ENCODE measurements around the gene VWF. TPM values are rescaled to one million over a fixed set of nuclear protein-coding genes. Genes with fewer than 3 reads are reported as not detected.

VWF gene
- total and polyA plus RNA-seq, 10 of the 15 experiments (the other 5 are each of a cell fraction or from before 2014, with no cell fraction given): 0.08 to 0.23 TPM; not detected in 8

GRCh38 chr12:5908251-5908650 lies 216.2 kb downstream of the VWF start:
- CTCF ChIA-PET: interaction anchor here (0.6 kb wide), 1 partner anchor 376 kb away, joined by 3 read pairs; no protein-coding TSS in a partner anchor

More at GRCh38 chr12:5908251-5908650, 216.2 kb downstream of the VWF start:
- H3K4me2 ChIP-seq (ENCODE audit: control insufficient read depth, insufficient read depth): no peak overlapping the region
- no peak overlapping the region for H3K27ac ChIP-seq (ENCODE audit: control insufficient read depth, insufficient read depth)
- no peak for ATAC-seq
- no peak for TF ChIP-seq EP300 (IDR thresholded peaks at IDR 0.05; ENCODE audit: borderline replicate concordance in 1 of 2, control insufficient read depth in 1 of 2, low read depth in 2 of 2, low read length in 2 of 2)
- TF ChIP-seq KDM1A (IDR thresholded peaks at IDR 0.05; ENCODE audit: borderline replicate concordance): no peak
- no peak for TF ChIP-seq USF1 (IDR thresholded peaks at IDR 0.05; ENCODE audit: borderline replicate concordance, extremely low read length, insufficient read depth, low read depth, low read length)
- no peak for TF ChIP-seq TCF12 (IDR thresholded peaks at IDR 0.05; ENCODE audit: low read depth, low read length)
- TF ChIP-seq TCF7 (IDR thresholded peaks at IDR 0.05; ENCODE audit: borderline replicate concordance): no peak
- no peak for TF ChIP-seq EED (IDR thresholded peaks at IDR 0.05; ENCODE audit: low read depth)
- TF ChIP-seq ZNF274 (IDR thresholded peaks at IDR 0.05; ENCODE audit: insufficient read depth, insufficient read length): no peak
- TF ChIP-seq, protein P1, sequence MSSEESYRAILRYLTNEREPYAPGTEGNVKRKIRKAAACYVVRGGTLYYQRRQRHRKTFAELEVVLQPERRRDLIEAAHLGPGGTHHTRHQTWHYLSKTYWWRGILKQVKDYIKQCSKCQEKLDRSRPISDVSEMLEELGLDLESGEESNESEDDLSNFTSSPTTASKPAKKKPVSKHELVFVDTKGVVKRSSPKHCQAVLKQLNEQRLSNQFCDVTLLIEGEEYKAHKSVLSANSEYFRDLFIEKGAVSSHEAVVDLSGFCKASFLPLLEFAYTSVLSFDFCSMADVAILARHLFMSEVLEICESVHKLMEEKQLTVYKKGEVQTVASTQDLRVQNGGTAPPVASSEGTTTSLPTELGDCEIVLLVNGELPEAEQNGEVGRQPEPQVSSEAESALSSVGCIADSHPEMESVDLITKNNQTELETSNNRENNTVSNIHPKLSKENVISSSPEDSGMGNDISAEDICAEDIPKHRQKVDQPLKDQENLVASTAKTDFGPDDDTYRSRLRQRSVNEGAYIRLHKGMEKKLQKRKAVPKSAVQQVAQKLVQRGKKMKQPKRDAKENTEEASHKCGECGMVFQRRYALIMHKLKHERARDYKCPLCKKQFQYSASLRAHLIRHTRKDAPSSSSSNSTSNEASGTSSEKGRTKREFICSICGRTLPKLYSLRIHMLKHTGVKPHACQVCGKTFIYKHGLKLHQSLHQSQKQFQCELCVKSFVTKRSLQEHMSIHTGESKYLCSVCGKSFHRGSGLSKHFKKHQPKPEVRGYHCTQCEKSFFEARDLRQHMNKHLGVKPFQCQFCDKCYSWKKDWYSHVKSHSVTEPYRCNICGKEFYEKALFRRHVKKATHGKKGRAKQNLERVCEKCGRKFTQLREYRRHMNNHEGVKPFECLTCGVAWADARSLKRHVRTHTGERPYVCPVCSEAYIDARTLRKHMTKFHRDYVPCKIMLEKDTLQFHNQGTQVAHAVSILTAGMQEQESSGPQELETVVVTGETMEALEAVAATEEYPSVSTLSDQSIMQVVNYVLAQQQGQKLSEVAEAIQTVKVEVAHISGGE (CRISPR knock-in tag; IDR thresholded peaks at IDR 0.05): no peak
- TF ChIP-seq EGR1 (IDR thresholded peaks at IDR 0.05; ENCODE audit: borderline replicate concordance in 1 of 2, low read depth in 2 of 2, low read length in 2 of 2): no peak
- TF ChIP-seq, protein P2, sequence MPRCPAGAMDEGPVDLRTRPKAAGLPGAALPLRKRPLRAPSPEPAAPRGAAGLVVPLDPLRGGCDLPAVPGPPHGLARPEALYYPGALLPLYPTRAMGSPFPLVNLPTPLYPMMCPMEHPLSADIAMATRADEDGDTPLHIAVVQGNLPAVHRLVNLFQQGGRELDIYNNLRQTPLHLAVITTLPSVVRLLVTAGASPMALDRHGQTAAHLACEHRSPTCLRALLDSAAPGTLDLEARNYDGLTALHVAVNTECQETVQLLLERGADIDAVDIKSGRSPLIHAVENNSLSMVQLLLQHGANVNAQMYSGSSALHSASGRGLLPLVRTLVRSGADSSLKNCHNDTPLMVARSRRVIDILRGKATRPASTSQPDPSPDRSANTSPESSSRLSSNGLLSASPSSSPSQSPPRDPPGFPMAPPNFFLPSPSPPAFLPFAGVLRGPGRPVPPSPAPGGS (IDR thresholded peaks at IDR 0.05; ENCODE audit: borderline replicate concordance, insufficient read depth, low read depth, low read length, poor library complexity, severe bottlenecking): no peak
- no peak for TF ChIP-seq SREBF2 (IDR thresholded peaks at IDR 0.05; ENCODE audit: low read length)
- no peak overlapping the region for H3K4me3 ChIP-seq
- no peaks in the 10 kb centered on the region for H3K9me3 ChIP-seq (replicated peaks; ENCODE audit: control insufficient read depth, insufficient read depth, low read length)
- intact Hi-C loops (cut with micrococcal nuclease; ENCODE audit: unreplicated experiment): no loop called here
- RAD21 ChIA-PET (ENCODE audit: unreplicated experiment): no interaction called here
- H3K27me3 ChIP-seq (replicated peaks in 1 of 2; ENCODE audit: control insufficient read depth in 2 of 2, insufficient read depth in 2 of 2, low read length in 1 of 2): peaks cover 2 to 7% of the 10 kb centered on the region in 2 experiments; a peak in 3 of 4 replicates
- no peaks in the 10 kb centered on the region for H3K36me3 ChIP-seq (ENCODE audit: control insufficient read depth in 2 of 2, insufficient read depth in 2 of 2, low read length in 1 of 2)
- H4K20me1 ChIP-seq (ENCODE audit: control insufficient read depth, insufficient read depth): no peaks in the 10 kb centered on the region
- BruUV-seq (replicated peaks): no TSS peak
- in situ Hi-C loops (cut with MboI): no loop called here
- WGBS (ENCODE audit: insufficient coverage, insufficient replicate concordance, low lambda C conversion rate, missing lambda C conversion rate): 15% methylated on average over 7 of the region's 7 CpGs
- no peak overlapping the region for H3K9ac ChIP-seq (ENCODE audit: control insufficient read depth, insufficient read depth, low read length)
- no peaks in the 10 kb centered on the region for H3K79me2 ChIP-seq (ENCODE audit: control insufficient read depth, insufficient read depth, low read length)
- SMC1A ChIA-PET (ENCODE audit: uncharacterized antibody, unreplicated experiment): no interaction called here
- POLR2A ChIA-PET: no interaction called here
- no peaks in the 10 kb centered on the region for H3K4me1 ChIP-seq (ENCODE audit: control insufficient read depth, insufficient read depth, low read length)
- no peak for DNase-seq (ENCODE audit: low read depth, low spot score)
- H2AFZ ChIP-seq (ENCODE audit: control insufficient read depth, low read depth, low read length): no peak overlapping the region
- no peak for FAIRE-seq
